ENCODE measurements around the gene ESR1. TPM values are rescaled to one million over a fixed set of nuclear protein-coding genes. Genes with fewer than 3 reads are reported as not detected.

ESR1 gene
- total RNA-seq, 4 donors from 2014 or later, result 0.13 to 7.4 TPM; not detected in 2

DNA sequence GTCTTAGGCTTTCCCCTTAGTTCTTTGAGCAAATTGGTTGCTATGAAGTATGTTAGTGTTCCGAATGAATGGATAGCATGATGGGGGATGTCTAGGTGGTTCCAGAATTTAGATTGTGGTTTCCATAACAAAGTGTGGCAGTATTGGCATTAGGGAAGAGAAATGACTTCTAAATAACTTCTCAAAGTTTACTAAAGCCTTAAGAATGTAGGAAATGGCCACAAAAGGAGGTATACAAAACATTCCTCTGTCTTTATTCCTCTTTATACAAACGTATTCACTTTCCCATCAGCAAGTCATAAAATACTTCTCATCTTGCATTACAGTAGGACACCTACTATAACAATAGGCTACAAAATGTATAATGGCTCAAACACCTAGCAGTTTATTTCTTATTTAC, 279.6 kb downstream of the ESR1 start:
- no peaks in the 10 kb centered on the region for H3K36me3 ChIP-seq
- H3K4me3 ChIP-seq, result no peak overlapping the region
- H3K9me3 ChIP-seq, result no peaks in the 10 kb centered on the region
- no peak for DNase-seq
- no peak overlapping the region for H3K27ac ChIP-seq
- H3K4me1 ChIP-seq, result no peaks in the 10 kb centered on the region
- no peaks in the 10 kb centered on the region for H3K27me3 ChIP-seq
- TF ChIP-seq, protein P1, sequence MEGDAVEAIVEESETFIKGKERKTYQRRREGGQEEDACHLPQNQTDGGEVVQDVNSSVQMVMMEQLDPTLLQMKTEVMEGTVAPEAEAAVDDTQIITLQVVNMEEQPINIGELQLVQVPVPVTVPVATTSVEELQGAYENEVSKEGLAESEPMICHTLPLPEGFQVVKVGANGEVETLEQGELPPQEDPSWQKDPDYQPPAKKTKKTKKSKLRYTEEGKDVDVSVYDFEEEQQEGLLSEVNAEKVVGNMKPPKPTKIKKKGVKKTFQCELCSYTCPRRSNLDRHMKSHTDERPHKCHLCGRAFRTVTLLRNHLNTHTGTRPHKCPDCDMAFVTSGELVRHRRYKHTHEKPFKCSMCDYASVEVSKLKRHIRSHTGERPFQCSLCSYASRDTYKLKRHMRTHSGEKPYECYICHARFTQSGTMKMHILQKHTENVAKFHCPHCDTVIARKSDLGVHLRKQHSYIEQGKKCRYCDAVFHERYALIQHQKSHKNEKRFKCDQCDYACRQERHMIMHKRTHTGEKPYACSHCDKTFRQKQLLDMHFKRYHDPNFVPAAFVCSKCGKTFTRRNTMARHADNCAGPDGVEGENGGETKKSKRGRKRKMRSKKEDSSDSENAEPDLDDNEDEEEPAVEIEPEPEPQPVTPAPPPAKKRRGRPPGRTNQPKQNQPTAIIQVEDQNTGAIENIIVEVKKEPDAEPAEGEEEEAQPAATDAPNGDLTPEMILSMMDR (IDR thresholded peaks at IDR 0.05), result no peak
- TF ChIP-seq POLR2A (IDR thresholded peaks at IDR 0.05), result no peak

DNA sequence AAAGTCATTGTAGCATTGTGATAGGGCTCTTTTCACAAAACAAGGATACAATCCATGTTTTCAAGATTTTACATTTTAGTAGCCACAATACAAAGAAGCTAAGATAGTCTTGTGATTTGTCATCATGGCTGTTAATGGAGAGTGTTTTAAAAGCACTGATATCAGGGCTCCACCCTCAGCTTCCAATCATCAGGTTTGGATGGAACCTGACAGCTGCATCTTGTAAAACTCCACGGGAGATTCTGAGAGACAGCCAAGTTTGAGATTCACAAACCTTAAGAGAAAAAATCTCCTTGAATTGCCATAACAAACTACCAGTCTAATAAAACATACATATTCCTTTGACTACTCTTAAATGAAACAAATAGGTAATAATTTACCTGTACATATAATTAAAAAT, 280.2 kb downstream of the ESR1 start:
- no peaks in the 10 kb centered on the region for H3K9me3 ChIP-seq
- no peaks in the 10 kb centered on the region for H3K4me1 ChIP-seq
- TF ChIP-seq, protein P1 (IDR thresholded peaks at IDR 0.05), result no peak
- no peak for TF ChIP-seq POLR2A (IDR thresholded peaks at IDR 0.05)
- no peak overlapping the region for H3K4me3 ChIP-seq
- DNase-seq, result no peak
- H3K27ac ChIP-seq, result no peak overlapping the region
- no peaks in the 10 kb centered on the region for H3K27me3 ChIP-seq
- no peaks in the 10 kb centered on the region for H3K36me3 ChIP-seq

DNA sequence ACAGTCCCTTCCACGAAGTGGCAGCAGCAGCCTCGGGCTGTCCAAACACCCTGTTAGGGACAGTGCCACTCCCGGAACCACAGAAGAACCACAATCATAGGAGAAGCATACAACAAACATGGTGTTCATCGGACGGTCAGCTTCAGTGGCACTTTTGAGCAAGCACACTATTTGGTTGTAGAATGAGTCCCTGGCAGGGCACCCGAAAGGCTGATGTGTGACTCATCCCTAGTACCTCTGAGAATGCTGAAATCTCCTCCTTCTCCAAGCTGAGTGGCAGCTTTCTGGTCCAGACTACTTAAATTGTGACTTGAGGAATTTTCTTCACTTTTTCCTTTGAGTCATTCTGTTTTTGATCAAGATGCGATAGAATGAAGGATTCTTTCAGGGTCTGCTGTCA, 282.5 kb downstream of the ESR1 start:
- Histone ChIP-seq H3K27me3 (no peaks in the 10 kb centered on the region), H3K9me3 (no peaks in the 10 kb centered on the region), H3K4me1 (no peaks in the 10 kb centered on the region), H3K36me3 (no peaks in the 10 kb centered on the region), H3K4me3 (no peak overlapping the region), H3K27ac (no peak overlapping the region)
- TF ChIP-seq, protein P1 (IDR thresholded peaks at IDR 0.05), result no peak
- TF ChIP-seq POLR2A (IDR thresholded peaks at IDR 0.05), result no peak
- DNase-seq, result no peak

DNA sequence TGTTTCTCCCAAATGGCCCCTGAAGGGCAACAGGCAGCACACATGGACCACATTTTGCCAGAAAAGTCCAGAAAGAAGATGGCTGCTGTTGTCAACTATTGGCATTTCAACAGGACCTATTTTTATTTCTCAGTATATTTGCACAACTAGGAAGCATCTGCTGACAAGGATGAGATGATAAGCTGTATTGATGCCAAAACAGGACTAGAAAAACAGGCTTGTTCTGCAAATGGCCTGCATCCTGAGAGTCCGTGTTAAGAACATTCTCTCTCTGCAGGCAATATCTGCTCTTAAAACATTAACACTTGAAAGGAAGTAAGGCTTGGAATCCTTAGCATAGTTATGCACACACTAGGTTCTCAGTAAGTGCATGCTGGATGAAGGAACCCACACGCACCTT, 283.7 kb downstream of the ESR1 start:
- Histone ChIP-seq H3K4me1 (no peaks in the 10 kb centered on the region), H3K4me3 (no peak overlapping the region), H3K27ac (no peak overlapping the region), H3K36me3 (no peaks in the 10 kb centered on the region), H3K9me3 (no peaks in the 10 kb centered on the region), H3K27me3 (no peaks in the 10 kb centered on the region)
- no peak for DNase-seq
- TF ChIP-seq POLR2A (IDR thresholded peaks at IDR 0.05), result no peak
- TF ChIP-seq, protein P1 (IDR thresholded peaks at IDR 0.05), result no peak

DNA sequence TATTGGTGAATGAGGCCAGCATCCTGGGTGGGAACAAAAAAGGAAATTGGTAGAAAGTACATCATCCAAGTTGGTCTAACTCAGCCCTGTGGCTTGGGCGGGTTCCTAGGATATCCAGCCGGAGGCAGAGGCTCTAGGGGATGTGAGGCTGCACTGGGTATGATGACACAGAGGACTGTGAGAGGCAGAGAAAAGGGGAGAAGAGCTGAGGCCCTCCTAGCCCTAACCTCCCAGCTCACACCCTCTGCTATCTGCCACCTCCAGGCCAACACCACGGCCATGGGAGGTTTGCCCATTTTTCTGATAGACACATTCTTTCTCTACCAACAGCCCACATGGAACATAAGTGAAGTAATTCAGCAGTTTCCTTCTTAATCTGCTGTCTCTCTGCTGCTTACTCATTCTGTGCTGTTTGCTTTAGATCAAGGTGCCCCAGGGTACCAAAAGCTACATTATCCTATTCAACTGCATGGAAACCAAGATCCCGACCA, 284.4 kb downstream of the ESR1 start:
- Histone ChIP-seq H3K4me3 (no peak overlapping the region), H3K4me1 (no peaks in the 10 kb centered on the region), H3K9me3 (no peaks in the 10 kb centered on the region), H3K27ac (no peak overlapping the region), H3K36me3 (no peaks in the 10 kb centered on the region), H3K27me3 (no peaks in the 10 kb centered on the region)
- TF ChIP-seq, protein P1 (IDR thresholded peaks at IDR 0.05), result no peak
- TF ChIP-seq POLR2A (IDR thresholded peaks at IDR 0.05), result no peak
- no peak for DNase-seq

DNA sequence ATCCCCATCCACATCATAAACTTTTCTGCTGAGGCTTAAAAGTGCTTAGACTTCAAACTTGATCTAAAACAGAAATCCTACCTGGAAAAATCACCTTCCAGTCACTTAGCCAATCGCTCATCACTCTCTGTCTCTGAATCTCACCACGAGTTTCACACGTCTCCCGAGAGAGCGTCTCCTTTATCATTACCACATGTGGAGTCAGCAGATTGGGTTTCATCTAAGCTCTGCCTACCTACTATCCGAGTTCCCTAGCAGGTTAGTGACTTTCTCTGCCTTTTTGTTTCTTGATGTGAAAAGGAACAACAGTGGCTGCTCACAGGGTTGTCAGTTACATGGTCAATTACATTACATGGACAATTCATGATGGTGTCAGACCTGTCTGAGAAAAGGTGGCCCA, 286.2 kb downstream of the ESR1 start:
- Histone ChIP-seq H3K9me3 (no peaks in the 10 kb centered on the region), H3K27ac (no peak overlapping the region), H3K4me1 (no peaks in the 10 kb centered on the region), H3K4me3 (no peak overlapping the region), H3K27me3 (no peaks in the 10 kb centered on the region), H3K36me3 (no peaks in the 10 kb centered on the region)
- TF ChIP-seq, protein P1 (IDR thresholded peaks at IDR 0.05), result no peak
- TF ChIP-seq POLR2A (IDR thresholded peaks at IDR 0.05), result no peak
- no peak for DNase-seq
